B cell (primary cell): Measurements from ENCODE around the gene CC2D1B. TPM values are rescaled to one million over a fixed set of nuclear protein-coding genes. Genes with fewer than 3 reads are reported as not detected.

Source experiments
- ATAC-seq: fragments of 200-7000 bp; cut with Tn5 transposase; one replicate; pipeline ENCODE4 v1.10.0; 2021; ENCODE audit warnings: low read depth, mild to moderate bottlenecking, moderate number of reproducible peaks, moderate library complexity
- CTCF ChIA-PET: fragments of 350-600 bp; sonication (Branson Sonifier 250); formaldehyde crosslinking; loops from one replicate; lab custom pipeline; 2021; ENCODE audit warnings: antibody characterized with exemption, inconsistent platforms; lab: Charles Lee
- POLR2A ChIA-PET: fragments of 350-600 bp; sonication (Branson Sonifier 250); formaldehyde crosslinking; loops from one replicate; lab custom pipeline; 2021; ENCODE audit warnings: antibody characterized with exemption; lab: Charles Lee
- DNase-seq: peaks from one replicate; pipeline ENCODE4 v3.0.0; 2013
- H2AFZ ChIP-seq: 2 replicates; pipeline ENCODE4 v1.6.1; 2012; ENCODE audit warnings: mild to moderate bottlenecking, low read depth, low read length; ENCODE audit not compliant: insufficient read depth, poor library complexity, severe bottlenecking
- H3K27ac ChIP-seq, 2 donors: 1 replicate in 1 of 2; 2 replicates in 1 of 2; pipeline ENCODE4 v1.5.1; 2012 to 2013; ENCODE audit warnings: low read length in 2 of 2, mild to moderate bottlenecking in 2 of 2, moderate library complexity in 1 of 2
- H3K27me3 ChIP-seq, 4 experiments: fragments of 200-600 bp in 1 of 4; sonication (generic) in 1 of 4; replicated peaks in 1 of 4; 1 replicate in 2 of 4; 2 replicates in 2 of 4; pipeline versions ENCODE4 v1.6.1 to v1.7.0; 2013 to 2016; ENCODE audit warnings: low read length in 3 of 4, mild to moderate bottlenecking in 2 of 4, mixed read lengths in 1 of 4, moderate library complexity in 1 of 4; ENCODE audit not compliant: insufficient read depth in 4 of 4, control insufficient read depth in 3 of 4; ENCODE audit errors: control extremely low read depth in 1 of 4
- H3K36me3 ChIP-seq, 2 experiments: replicated peaks in 1 of 2; 1 replicate in 1 of 2; 2 replicates in 1 of 2; pipeline versions ENCODE4 v1.6.1 to v1.7.1; 2013; ENCODE audit warnings: low read length in 1 of 2; ENCODE audit not compliant: insufficient read depth in 2 of 2, control insufficient read depth in 1 of 2; ENCODE audit errors: control extremely low read depth in 1 of 2, extremely low read depth in 1 of 2
- H3K4me1 ChIP-seq, 2 donors: fragments of 200-600 bp in 1 of 2; sonication (generic) in 1 of 2; 1 replicate in 1 of 2; 2 replicates in 1 of 2; pipeline versions ENCODE4 v1.5.1 to v1.6.1; 2013 to 2017; ENCODE audit warnings: low read length in 2 of 2; ENCODE audit not compliant: control insufficient read depth in 2 of 2, insufficient read depth in 2 of 2
- H3K4me2 ChIP-seq: replicated peaks from 2 replicates; pipeline ENCODE3; 2012; ENCODE audit warnings: mild to moderate bottlenecking, low read depth, low read length; ENCODE audit not compliant: poor library complexity, severe bottlenecking
- H3K4me3 ChIP-seq, 5 experiments: fragments of 200-600 bp in 1 of 5; sonication (generic) in 1 of 5; 1 replicate in 3 of 5; 2 replicates in 2 of 5; pipeline versions ENCODE4 v1.5.1 to v1.7.0; 2011 to 2016; ENCODE audit warnings: low read length in 4 of 5, mild to moderate bottlenecking in 4 of 5, low read depth in 2 of 5, control low read depth in 1 of 5, moderate library complexity in 1 of 5; ENCODE audit not compliant: insufficient read depth in 1 of 5; ENCODE audit errors: control extremely low read depth in 1 of 5, extremely low read depth in 1 of 5
- H3K79me2 ChIP-seq: fragments of 200-600 bp; sonication (generic); one replicate; pipeline ENCODE4 v1.6.0; 2016; ENCODE audit warnings: low read length; ENCODE audit not compliant: control insufficient read depth, insufficient read depth
- H3K9ac ChIP-seq: fragments of 200-600 bp; sonication (generic); 2 replicates; pipeline ENCODE4 v1.6.1; 2017; ENCODE audit warnings: mild to moderate bottlenecking, low read length, moderate library complexity
- H3K9me3 ChIP-seq, 3 donors: one replicate each; pipeline versions ENCODE4 v1.6.1 to v1.7.1; 2013; ENCODE audit warnings: low read length in 2 of 3; ENCODE audit not compliant: control insufficient read depth in 2 of 3, insufficient read depth in 1 of 3; ENCODE audit errors: control extremely low read depth in 1 of 3
- H4K20me1 ChIP-seq: 2 replicates; pipeline ENCODE4 v1.6.0; 2012; ENCODE audit warnings: mild to moderate bottlenecking, low read length; ENCODE audit not compliant: insufficient read depth, control insufficient read depth, poor library complexity, severe bottlenecking
- H3K27ac Mint-ChIP-seq: one replicate; pipeline ENCODE4 v1.8.0; 2021; ENCODE audit warnings: mixed read lengths
- H3K27me3 Mint-ChIP-seq: one replicate; pipeline ENCODE4 v1.8.0; 2021; ENCODE audit warnings: mixed read lengths
- H3K4me1 Mint-ChIP-seq: one replicate; pipeline ENCODE4 v1.8.0; 2021; ENCODE audit warnings: mixed read lengths
- H3K4me3 Mint-ChIP-seq: one replicate; pipeline ENCODE4 v1.8.0; 2021; ENCODE audit warnings: mixed read lengths
- H3K9me3 Mint-ChIP-seq: one replicate; pipeline ENCODE4 v1.8.0; 2022; ENCODE audit warnings: mixed read lengths; ENCODE audit not compliant: insufficient read depth
- EZH2 ChIP-seq: IDR thresholded peaks from 2 replicates; pipeline ENCODE4 v1.6.1; 2012; ENCODE audit warnings: borderline replicate concordance, low read depth, mild to moderate bottlenecking, moderate library complexity, low read length; ENCODE audit not compliant: insufficient read depth, poor library complexity, severe bottlenecking
- WGBS: methylation state at CpG from one replicate; pipeline ENCODE4 v1.1.5; 2013; ENCODE audit warnings: missing lambda C conversion rate; ENCODE audit not compliant: insufficient coverage; 5-methylcytosine and 5-hydroxymethylcytosine counted together
- intact Hi-C: fragments of 100-400 bp; cut with micrococcal nuclease; formaldehyde crosslinking; loops from one replicate; pipeline ENCODE4 v1.10.0; 2022
- polyA plus RNA-seq: library from polyadenylated mRNA; depleted of rRNA; stranded (reverse); fragments of >200 nt; gene quantifications from 2 replicates; pipeline ENCODE4 v1.2.3, GENCODE V29; 2012
- total RNA-seq, 2 donors: library from RNA; stranded (reverse); fragments of 120-200 nt in 1 of 2; gene quantifications; 1 replicate in 1 of 2; 2 replicates in 1 of 2; pipeline versions ENCODE4 v1.2.3 to v1.2.4, GENCODE V29; 2013 to 2022
- TF ChIP-seq, protein P1 (sequence below): fragments of 200-600 bp; IDR thresholded peaks from one replicate; pipeline ENCODE4 v1.8.0; 2022; ENCODE audit warnings: antibody characterized with exemption, mild to moderate bottlenecking

CC2D1B gene
- total and polyA plus RNA-seq, 2 donors (not counting 1 experiment from before 2014, with no cell fraction given), result 28.9 to 79.7 TPM

DNA sequence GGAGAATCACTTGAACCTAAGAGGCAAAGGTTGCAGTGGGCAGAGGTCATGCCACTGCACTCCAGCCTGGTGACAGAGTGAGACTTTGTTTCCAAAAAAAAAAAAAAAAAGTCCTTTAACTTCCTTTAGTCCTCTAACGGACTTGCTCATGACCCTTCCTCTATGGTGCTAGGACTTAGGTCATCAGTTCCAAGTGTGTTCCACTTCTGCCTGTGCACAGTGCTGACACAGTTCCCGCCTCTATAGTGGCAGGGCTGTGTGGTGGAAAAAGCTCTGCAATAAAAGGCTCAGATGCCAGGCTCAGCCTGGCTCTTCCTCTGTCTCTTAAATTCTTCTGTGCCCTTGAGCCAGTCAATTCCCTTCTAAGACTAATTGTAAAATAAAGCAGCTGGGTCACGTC is 22.0 kb downstream of the CC2D1B start:
- Mint-ChIP-seq H3K4me3 (no peak overlapping the region), H3K27me3 (no peaks in the 10 kb centered on the region), H3K4me1 (no peaks in the 10 kb centered on the region), H3K9me3 (no peaks in the 10 kb centered on the region), H3K27ac (no peak overlapping the region)
- POLR2A ChIA-PET, result interaction anchor here (0.7 kb wide), 1 partner anchor 263 kb away, joined by 7 read pairs; no protein-coding TSS in a partner anchor
- Histone ChIP-seq H3K79me2 (no peaks in the 10 kb centered on the region), H3K36me3 (no peaks in the 10 kb centered on the region), H3K9me3 (no peaks in the 10 kb centered on the region), H3K4me2 (no peak overlapping the region), H2AFZ (no peak overlapping the region), H3K27ac (no peak overlapping the region), H3K4me1 (no peaks in the 10 kb centered on the region), H3K27me3 (no peaks in the 10 kb centered on the region), H4K20me1 (no peaks in the 10 kb centered on the region), H3K9ac (no peak overlapping the region), H3K4me3 (no peak overlapping the region)
- TF ChIP-seq, protein P1, sequence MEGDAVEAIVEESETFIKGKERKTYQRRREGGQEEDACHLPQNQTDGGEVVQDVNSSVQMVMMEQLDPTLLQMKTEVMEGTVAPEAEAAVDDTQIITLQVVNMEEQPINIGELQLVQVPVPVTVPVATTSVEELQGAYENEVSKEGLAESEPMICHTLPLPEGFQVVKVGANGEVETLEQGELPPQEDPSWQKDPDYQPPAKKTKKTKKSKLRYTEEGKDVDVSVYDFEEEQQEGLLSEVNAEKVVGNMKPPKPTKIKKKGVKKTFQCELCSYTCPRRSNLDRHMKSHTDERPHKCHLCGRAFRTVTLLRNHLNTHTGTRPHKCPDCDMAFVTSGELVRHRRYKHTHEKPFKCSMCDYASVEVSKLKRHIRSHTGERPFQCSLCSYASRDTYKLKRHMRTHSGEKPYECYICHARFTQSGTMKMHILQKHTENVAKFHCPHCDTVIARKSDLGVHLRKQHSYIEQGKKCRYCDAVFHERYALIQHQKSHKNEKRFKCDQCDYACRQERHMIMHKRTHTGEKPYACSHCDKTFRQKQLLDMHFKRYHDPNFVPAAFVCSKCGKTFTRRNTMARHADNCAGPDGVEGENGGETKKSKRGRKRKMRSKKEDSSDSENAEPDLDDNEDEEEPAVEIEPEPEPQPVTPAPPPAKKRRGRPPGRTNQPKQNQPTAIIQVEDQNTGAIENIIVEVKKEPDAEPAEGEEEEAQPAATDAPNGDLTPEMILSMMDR, result no peak
- TF ChIP-seq EZH2, result no peak
- ATAC-seq (no peak), DNase-seq (no peak)
- intact Hi-C loops, result no loop called here
- CTCF ChIA-PET, result no interaction called here
- WGBS, result no CpG with 5 or more reads among the region's 3 CpGs

- Mint-ChIP-seq H3K27me3 (no peaks in the 10 kb centered on the region), H3K4me1 (no peaks in the 10 kb centered on the region), H3K27ac (no peak overlapping the region), H3K4me3 (no peak overlapping the region), H3K9me3 (no peaks in the 10 kb centered on the region)
- 92% methylated on average over 2 of the region's 7 CpGs for WGBS
- intact Hi-C loops, result no loop called here
- no peak overlapping the region for H3K4me3 ChIP-seq
- no peaks in the 10 kb centered on the region for H3K79me2 ChIP-seq
- H3K9me3 ChIP-seq, result no peaks in the 10 kb centered on the region
- ChIA-PET POLR2A (no interaction called here), CTCF (no interaction called here)
- TF ChIP-seq, protein P1, result no peak
- no peak for TF ChIP-seq EZH2
- no peak for ATAC-seq
- H3K4me2 ChIP-seq, result no peak overlapping the region
- no peak for DNase-seq
- no peaks in the 10 kb centered on the region for H3K27me3 ChIP-seq
- no peaks in the 10 kb centered on the region for H4K20me1 ChIP-seq
- no peaks in the 10 kb centered on the region for H3K4me1 ChIP-seq
- H3K9ac ChIP-seq, result no peak overlapping the region
- H3K27ac ChIP-seq, result no peak overlapping the region
- no peak overlapping the region for H2AFZ ChIP-seq
- no peaks in the 10 kb centered on the region for H3K36me3 ChIP-seq
Observed at GRCh38 chr1:52341655-52342260, 24.2 kb downstream of the CC2D1B start.
